HCT116 (cell line): Measurements from ENCODE around the gene CCDC17. TPM values are rescaled to one million over a fixed set of nuclear protein-coding genes. Genes with fewer than 3 reads are reported as not detected.

Source experiments
- ATAC-seq: fragments of 200-7000 bp; cut with Tn5 transposase; 2 replicates; pipeline ENCODE4 v1.9.1; 2020; ENCODE audit warnings: mild to moderate bottlenecking, moderate library complexity
- BruUV-seq: library from RNA; stranded (reverse); fragments of 400-500 nt; replicated peaks from 2 replicates; lab custom pipeline; 2021; lab: Mats Ljungman, UMichigan
- CTCF ChIA-PET: fragments of 300-600 bp; sonication (Branson Sonifier 250); formaldehyde crosslinking; loops from one replicate; lab custom pipeline; 2021; ENCODE audit warnings: antibody characterized with exemption; lab: Charles Lee
- POLR2A ChIA-PET: fragments of 300-600, 350-600 bp; sonication (Branson Sonifier 250); formaldehyde crosslinking; loops from one replicate; lab custom pipeline; 2021; ENCODE audit warnings: antibody characterized with exemption; lab: Charles Lee
- RAD21 ChIA-PET, 2 experiments: fragments of 300-600 bp; sonication (Branson Sonifier 250); formaldehyde crosslinking; loops; one replicate each; lab custom pipeline; 2023; ENCODE audit warnings: low total read pairs in 2 of 2; ENCODE audit not compliant: uncharacterized antibody in 2 of 2, unreplicated experiment in 2 of 2, low non-redundant PET in 1 of 2; lab: Charles Lee
- DNase-seq: peaks from one replicate; pipeline ENCODE4 v3.0.0-alpha.2; 2010; ENCODE audit warnings: low read depth, low spot score
- H2AFZ ChIP-seq: fragments of 200-600 bp; shearing (Covaris generic), sonication (generic); 2 replicates; pipeline ENCODE4 v1.6.1; 2017; ENCODE audit warnings: low read depth, mixed run types, mixed read lengths, antibody characterized with exemption, low read length; ENCODE audit not compliant: poor library complexity, severe bottlenecking
- H3K27ac ChIP-seq: 2 replicates; pipeline ENCODE4 v1.5.1; 2012; ENCODE audit warnings: low read depth, low read length
- H3K27me3 ChIP-seq: fragments of 200-600 bp; sonication (generic); 2 replicates; pipeline ENCODE4 v1.6.1; 2016; ENCODE audit warnings: mixed run types, low read length, mixed read lengths; ENCODE audit not compliant: insufficient read depth
- H3K36me3 ChIP-seq, 2 experiments: fragments of 200-500 bp in 1 of 2; fragments of 200-600 bp in 1 of 2; sonication (Bioruptor generic) in 1 of 2; sonication (generic) in 1 of 2; 2 replicates each; pipeline versions ENCODE4 v1.5.1 to v1.6.1; 2014 to 2016; ENCODE audit warnings: low read length in 2 of 2, inconsistent platforms in 1 of 2, mixed read lengths in 1 of 2, mixed run types in 1 of 2; ENCODE audit not compliant: insufficient read depth in 2 of 2, control insufficient read depth in 1 of 2
- H3K4me1 ChIP-seq, 2 experiments: fragments of 200-600 bp in 1 of 2; sonication (generic) in 1 of 2; 2 replicates each; pipeline versions ENCODE4 v1.5.1 to v1.6.1; 2012 to 2017; ENCODE audit warnings: low read length in 2 of 2, inconsistent platforms in 1 of 2, mild to moderate bottlenecking in 1 of 2, mixed read lengths in 1 of 2, mixed run types in 1 of 2, moderate library complexity in 1 of 2; ENCODE audit not compliant: insufficient read depth in 2 of 2, control insufficient read depth in 1 of 2
- H3K4me2 ChIP-seq: fragments of 200-600 bp; sonication (generic); 2 replicates; pipeline ENCODE4 v1.6.1; 2017; ENCODE audit warnings: mixed run types, low read length, mixed read lengths
- H3K4me3 ChIP-seq, 2 experiments: fragments of 200-600 bp in 1 of 2; sonication (generic) in 1 of 2; replicated peaks in 1 of 2; 2 replicates each; pipeline ENCODE4 v1.5.1; 2011 to 2016; ENCODE audit warnings: low read length in 2 of 2, control low read depth in 1 of 2, low read depth in 1 of 2, mild to moderate bottlenecking in 1 of 2, mixed read lengths in 1 of 2, mixed run types in 1 of 2
- H3K79me2 ChIP-seq: fragments of 200-600 bp; sonication (generic); 2 replicates; pipeline ENCODE4 v1.6.1; 2017; ENCODE audit warnings: mild to moderate bottlenecking, mixed run types, low read length, moderate library complexity, mixed read lengths; ENCODE audit not compliant: insufficient read depth
- H3K9ac ChIP-seq: fragments of 200-600 bp; sonication (generic); 2 replicates; pipeline ENCODE4 v1.6.1; 2016; ENCODE audit warnings: low read length, mixed read lengths
- H3K9me2 ChIP-seq: fragments of 200-600 bp; sonication (generic), shearing (Covaris generic); 2 replicates; pipeline ENCODE4 v1.6.1; 2017; ENCODE audit warnings: mixed run types, mild to moderate bottlenecking, moderate library complexity; ENCODE audit not compliant: insufficient read depth
- H3K9me3 ChIP-seq, 2 experiments: fragments of 200-500 bp in 1 of 2; fragments of 200-600 bp in 1 of 2; sonication (Bioruptor generic) in 1 of 2; sonication (generic) in 1 of 2; 2 replicates each; pipeline ENCODE4 v1.6.1; 2014 to 2017; ENCODE audit warnings: low read length in 2 of 2, mixed read lengths in 2 of 2, inconsistent platforms in 1 of 2, low read depth in 1 of 2, mild to moderate bottlenecking in 1 of 2, mixed run types in 1 of 2, moderate library complexity in 1 of 2; ENCODE audit not compliant: control insufficient read depth in 1 of 2, insufficient read depth in 1 of 2
- H4K20me1 ChIP-seq: fragments of 200-600 bp; sonication (generic), shearing (Covaris generic); 2 replicates; pipeline ENCODE4 v1.6.1; 2017; ENCODE audit warnings: mixed run types, mild to moderate bottlenecking, moderate library complexity; ENCODE audit not compliant: insufficient read depth
- CBX3 ChIP-seq: IDR thresholded peaks from 2 replicates; pipeline ENCODE4 v1.6.1; 2012; ENCODE audit warnings: low read depth
- CEBPB ChIP-seq: IDR thresholded peaks from 2 replicates; pipeline ENCODE4 v1.6.1; 2012; ENCODE audit warnings: low read depth
- ELF1 ChIP-seq: IDR thresholded peaks from 2 replicates; pipeline ENCODE4 v1.6.1; 2012; ENCODE audit warnings: low read depth, borderline replicate concordance
- EZH2phosphoT487 ChIP-seq: fragments of 200-600 bp; IDR thresholded peaks from 2 replicates; pipeline ENCODE4 v1.6.1; 2018; ENCODE audit warnings: antibody characterized with exemption, borderline replicate concordance
- POLR2AphosphoS5 ChIP-seq: IDR thresholded peaks from 2 replicates; pipeline ENCODE4 v1.6.1; 2011; ENCODE audit warnings: mild to moderate bottlenecking, low read depth, low read length, moderate library complexity
- SIN3A ChIP-seq: IDR thresholded peaks from 2 replicates; pipeline ENCODE4 v1.6.1; 2012; ENCODE audit warnings: low read depth
- YY1 ChIP-seq: IDR thresholded peaks from 2 replicates; pipeline ENCODE4 v1.6.1; 2011; ENCODE audit warnings: low read length, low read depth, moderate library complexity, mild to moderate bottlenecking; ENCODE audit not compliant: insufficient replicate concordance; ENCODE audit errors: extremely low read depth
- ZFX ChIP-seq: fragments of 450-650 bp; IDR thresholded peaks from 2 replicates; pipeline ENCODE4 v1.6.1; 2017
- ZNF274 ChIP-seq: fragments of 200-500 bp; sonication (Bioruptor generic); IDR thresholded peaks from 2 replicates; pipeline ENCODE4 v1.6.1; 2014; ENCODE audit warnings: mild to moderate bottlenecking, low read depth, low read length, inconsistent platforms
- intact Hi-C: fragments of 100-400 bp; cut with micrococcal nuclease; formaldehyde crosslinking; loops from 2 replicates; pipeline ENCODE4 v1.10.0; 2022
- total RNA-seq: library from RNA; stranded (reverse); gene quantifications from one replicate; pipeline ENCODE4 v1.2.1, GENCODE V29; 2021; ENCODE audit not compliant: unreplicated experiment
- TF ChIP-seq, protein P1 (sequence below): IDR thresholded peaks from 2 replicates; pipeline ENCODE4 v1.6.1; 2012
- TF ChIP-seq, protein P2 (sequence below): IDR thresholded peaks from 2 replicates; pipeline ENCODE4 v1.6.1; 2011; ENCODE audit warnings: mild to moderate bottlenecking, low read length, moderate library complexity; ENCODE audit not compliant: insufficient replicate concordance; ENCODE audit errors: extremely low read depth
- TF ChIP-seq, protein P3 (sequence below), 3 experiments: fragments of 200-600 bp in 1 of 3; sonication (generic) in 1 of 3; IDR thresholded peaks in 2 of 3; conservative IDR thresholded peaks in 1 of 3; 2 replicates each; pipeline ENCODE4 v1.5.1; 2012 to 2017; ENCODE audit warnings: low read depth in 2 of 3, low read length in 2 of 3, antibody characterized with exemption in 1 of 3, borderline replicate concordance in 1 of 3, control low read depth in 1 of 3, mild to moderate bottlenecking in 1 of 3, mixed read lengths in 1 of 3, mixed run types in 1 of 3, moderate library complexity in 1 of 3; ENCODE audit not compliant: insufficient read depth in 1 of 3

CCDC17 gene
- total RNA-seq, 1 experiment from 2014 or later = 2.4 TPM

DNA sequence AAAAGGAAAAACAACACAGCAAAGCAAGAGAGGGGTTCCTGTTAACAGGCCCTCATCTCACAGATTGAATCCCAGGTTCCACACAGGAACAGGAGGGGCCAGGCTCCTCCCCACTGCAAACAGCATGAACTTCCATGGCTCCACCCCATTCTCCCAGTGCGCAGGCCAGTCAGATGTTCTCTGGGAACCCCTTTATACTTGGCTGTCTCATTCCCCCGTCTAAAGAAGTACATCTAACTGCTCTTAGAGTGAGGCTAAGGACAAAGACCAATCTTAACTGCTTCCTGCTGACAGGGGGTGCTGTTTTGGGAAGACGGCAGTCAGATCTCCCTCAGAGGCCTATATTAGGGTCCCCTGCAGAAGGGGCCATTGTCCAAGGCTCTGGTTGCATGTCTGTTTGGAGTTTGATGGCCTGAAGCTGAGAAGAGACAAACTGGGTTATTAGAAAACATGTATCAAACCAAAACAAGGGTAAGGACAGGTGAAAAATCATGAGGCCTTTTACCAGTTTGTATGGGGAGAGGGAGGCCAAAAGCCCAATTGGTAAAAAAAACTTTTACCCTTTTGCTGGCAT, 50.5 kb downstream of the CCDC17 start:
- no peak overlapping the region for H3K27ac ChIP-seq
- no peak for DNase-seq
- ChIA-PET CTCF (no interaction called here), RAD21 (no interaction called here), POLR2A (interaction anchor here (1.9 kb wide), 1 partner anchor 22 kb away, joined by 4 read pairs; the partner anchor contains the start of gene AKR1A1)
- H3K9me2 ChIP-seq = no peaks in the 10 kb centered on the region
- H3K4me1 ChIP-seq = no peaks in the 10 kb centered on the region
- no peak overlapping the region for H2AFZ ChIP-seq
- H3K4me2 ChIP-seq = no peak overlapping the region
- H3K79me2 ChIP-seq = no peaks in the 10 kb centered on the region
- H3K4me3 ChIP-seq = no peak overlapping the region
- H3K9ac ChIP-seq = no peak overlapping the region
- peaks cover 8% of the 10 kb centered on the region in 2 experiments; a peak in 3 of 4 replicates for H3K36me3 ChIP-seq
- H3K27me3 ChIP-seq = no peaks in the 10 kb centered on the region
- intact Hi-C loops = loop anchor here (5.0 kb wide), 3 partner anchors 231 to 786 kb away; partner anchors contain the start of genes BEST4, MUTYH and TOE1
- ATAC-seq = no peak
- H3K9me3 ChIP-seq = no peaks in the 10 kb centered on the region
- no peak for TF ChIP-seq SIN3A
- TF ChIP-seq CEBPB = no peak
- TF ChIP-seq ELF1 = no peak
- TF ChIP-seq, protein P1, sequence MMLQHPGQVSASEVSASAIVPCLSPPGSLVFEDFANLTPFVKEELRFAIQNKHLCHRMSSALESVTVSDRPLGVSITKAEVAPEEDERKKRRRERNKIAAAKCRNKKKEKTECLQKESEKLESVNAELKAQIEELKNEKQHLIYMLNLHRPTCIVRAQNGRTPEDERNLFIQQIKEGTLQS = no peak
- no peak for TF ChIP-seq POLR2AphosphoS5
- TF ChIP-seq, protein P2, sequence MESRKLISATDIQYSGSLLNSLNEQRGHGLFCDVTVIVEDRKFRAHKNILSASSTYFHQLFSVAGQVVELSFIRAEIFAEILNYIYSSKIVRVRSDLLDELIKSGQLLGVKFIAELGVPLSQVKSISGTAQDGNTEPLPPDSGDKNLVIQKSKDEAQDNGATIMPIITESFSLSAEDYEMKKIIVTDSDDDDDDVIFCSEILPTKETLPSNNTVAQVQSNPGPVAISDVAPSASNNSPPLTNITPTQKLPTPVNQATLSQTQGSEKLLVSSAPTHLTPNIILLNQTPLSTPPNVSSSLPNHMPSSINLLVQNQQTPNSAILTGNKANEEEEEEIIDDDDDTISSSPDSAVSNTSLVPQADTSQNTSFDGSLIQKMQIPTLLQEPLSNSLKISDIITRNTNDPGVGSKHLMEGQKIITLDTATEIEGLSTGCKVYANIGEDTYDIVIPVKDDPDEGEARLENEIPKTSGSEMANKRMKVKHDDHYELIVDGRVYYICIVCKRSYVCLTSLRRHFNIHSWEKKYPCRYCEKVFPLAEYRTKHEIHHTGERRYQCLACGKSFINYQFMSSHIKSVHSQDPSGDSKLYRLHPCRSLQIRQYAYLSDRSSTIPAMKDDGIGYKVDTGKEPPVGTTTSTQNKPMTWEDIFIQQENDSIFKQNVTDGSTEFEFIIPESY = no peak
- TF ChIP-seq ZNF274 = no peak
- TF ChIP-seq, protein P3, sequence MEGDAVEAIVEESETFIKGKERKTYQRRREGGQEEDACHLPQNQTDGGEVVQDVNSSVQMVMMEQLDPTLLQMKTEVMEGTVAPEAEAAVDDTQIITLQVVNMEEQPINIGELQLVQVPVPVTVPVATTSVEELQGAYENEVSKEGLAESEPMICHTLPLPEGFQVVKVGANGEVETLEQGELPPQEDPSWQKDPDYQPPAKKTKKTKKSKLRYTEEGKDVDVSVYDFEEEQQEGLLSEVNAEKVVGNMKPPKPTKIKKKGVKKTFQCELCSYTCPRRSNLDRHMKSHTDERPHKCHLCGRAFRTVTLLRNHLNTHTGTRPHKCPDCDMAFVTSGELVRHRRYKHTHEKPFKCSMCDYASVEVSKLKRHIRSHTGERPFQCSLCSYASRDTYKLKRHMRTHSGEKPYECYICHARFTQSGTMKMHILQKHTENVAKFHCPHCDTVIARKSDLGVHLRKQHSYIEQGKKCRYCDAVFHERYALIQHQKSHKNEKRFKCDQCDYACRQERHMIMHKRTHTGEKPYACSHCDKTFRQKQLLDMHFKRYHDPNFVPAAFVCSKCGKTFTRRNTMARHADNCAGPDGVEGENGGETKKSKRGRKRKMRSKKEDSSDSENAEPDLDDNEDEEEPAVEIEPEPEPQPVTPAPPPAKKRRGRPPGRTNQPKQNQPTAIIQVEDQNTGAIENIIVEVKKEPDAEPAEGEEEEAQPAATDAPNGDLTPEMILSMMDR (IDR thresholded peaks at IDR 0.05 in 2 of 3, conservative IDR thresholded peaks at IDR 0.05 in 1 of 3; ENCODE audit: borderline replicate concordance in 1 of 3, insufficient read depth in 1 of 3, low read depth in 2 of 3, low read length in 2 of 3) = no peak
- no peak for TF ChIP-seq CBX3
- no peak for TF ChIP-seq ZFX
- TF ChIP-seq EZH2phosphoT487 = no peak
- TF ChIP-seq YY1 = no peak
- BruUV-seq = no TSS peak
- no peaks in the 10 kb centered on the region for H4K20me1 ChIP-seq
